Fibroblast of lung (primary cell): ENCODE results near the gene CZIB.

Source experiments
- CTCF ChIP-seq, 2 donors: IDR thresholded peaks in 1 of 2; conservative IDR thresholded peaks in 1 of 2; 1 replicate in 1 of 2; 2 replicates in 1 of 2; pipeline ENCODE4 v1.5.1; 2011 to 2012; ENCODE audit warnings: low read length in 2 of 2, control low read depth in 1 of 2, inconsistent platforms in 1 of 2, low read depth in 1 of 2, mild to moderate bottlenecking in 1 of 2
- EZH2 ChIP-seq: IDR thresholded peaks from 2 replicates; pipeline ENCODE4 v1.5.1; 2012; ENCODE audit warnings: low read length, control low read depth, mild to moderate bottlenecking; ENCODE audit errors: missing control alignments

GRCh38 chr1:53187401-53187800 is 33.0 kb downstream of the CZIB start:
- no peak for TF ChIP-seq EZH2
- no peak for TF ChIP-seq CTCF (conservative IDR thresholded peaks at IDR 0.05 in 1 of 2, IDR thresholded peaks at IDR 0.05 in 1 of 2; ENCODE audit: low read depth in 1 of 2, low read length in 2 of 2)
